Ovary (tissue), 3 donors: Measurements from ENCODE around the gene MOSMO.

Experiments used
- POLR2A ChIP-seq: fragments of 450-650 bp; IDR thresholded peaks from one replicate; pipeline ENCODE4 v1.6.1; 2017; ENCODE audit warnings: antibody characterized with exemption, mild to moderate bottlenecking, moderate library complexity
- TF ChIP-seq, protein P1 (sequence below), 3 donors: fragments of 450-650 bp in 2 of 3; fragments of 200-600 bp in 1 of 3; IDR thresholded peaks; one replicate each; pipeline versions ENCODE4 v1.5.1 to v1.8.0; 2016 to 2022; ENCODE audit warnings: antibody characterized with exemption in 3 of 3, mild to moderate bottlenecking in 1 of 3
- donor health status: DM: no; HTN: no; CAD: no.

DNA sequence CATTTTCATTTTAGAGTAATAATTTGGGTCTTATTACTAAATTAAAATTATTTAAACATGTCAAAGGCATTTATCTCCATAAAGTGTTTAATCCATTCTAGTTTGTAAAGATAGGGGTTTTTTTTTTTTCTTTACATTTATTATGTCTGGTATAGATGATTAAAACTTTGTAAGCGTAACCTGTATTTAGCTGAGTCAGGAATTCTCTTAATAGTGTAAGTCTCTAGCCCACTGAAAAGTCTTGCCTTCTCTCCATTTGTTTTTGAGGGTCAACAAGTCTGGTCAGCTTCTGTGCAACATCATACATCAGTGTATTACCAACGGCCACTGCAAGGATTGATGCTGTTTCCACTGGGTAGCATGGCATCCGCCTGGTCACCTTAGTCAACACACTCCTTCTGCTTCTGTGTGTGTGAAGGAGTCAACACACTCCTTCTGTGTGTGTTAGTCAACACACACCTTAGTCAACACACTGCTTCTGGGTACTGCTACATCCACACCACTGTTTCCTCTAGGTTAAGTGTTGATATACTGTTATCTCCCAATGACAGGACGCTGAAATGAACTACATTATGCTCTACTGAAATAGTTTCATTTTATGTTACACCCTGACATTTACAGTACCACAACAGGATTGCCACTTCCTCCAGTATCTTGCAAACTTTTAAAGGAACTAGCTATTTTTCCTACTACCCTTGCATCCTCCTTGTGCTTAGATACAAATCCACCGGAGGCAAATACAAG is 47.1 kb downstream of the MOSMO start:
- TF ChIP-seq POLR2A = no peak
- TF ChIP-seq, protein P1, sequence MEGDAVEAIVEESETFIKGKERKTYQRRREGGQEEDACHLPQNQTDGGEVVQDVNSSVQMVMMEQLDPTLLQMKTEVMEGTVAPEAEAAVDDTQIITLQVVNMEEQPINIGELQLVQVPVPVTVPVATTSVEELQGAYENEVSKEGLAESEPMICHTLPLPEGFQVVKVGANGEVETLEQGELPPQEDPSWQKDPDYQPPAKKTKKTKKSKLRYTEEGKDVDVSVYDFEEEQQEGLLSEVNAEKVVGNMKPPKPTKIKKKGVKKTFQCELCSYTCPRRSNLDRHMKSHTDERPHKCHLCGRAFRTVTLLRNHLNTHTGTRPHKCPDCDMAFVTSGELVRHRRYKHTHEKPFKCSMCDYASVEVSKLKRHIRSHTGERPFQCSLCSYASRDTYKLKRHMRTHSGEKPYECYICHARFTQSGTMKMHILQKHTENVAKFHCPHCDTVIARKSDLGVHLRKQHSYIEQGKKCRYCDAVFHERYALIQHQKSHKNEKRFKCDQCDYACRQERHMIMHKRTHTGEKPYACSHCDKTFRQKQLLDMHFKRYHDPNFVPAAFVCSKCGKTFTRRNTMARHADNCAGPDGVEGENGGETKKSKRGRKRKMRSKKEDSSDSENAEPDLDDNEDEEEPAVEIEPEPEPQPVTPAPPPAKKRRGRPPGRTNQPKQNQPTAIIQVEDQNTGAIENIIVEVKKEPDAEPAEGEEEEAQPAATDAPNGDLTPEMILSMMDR (IDR thresholded peaks at IDR 0.05) = no peak
